HL-60/S4 treated with phorbol 12-myristate 13-acetate at 8.2 ng/mL for 4 days and 3 days (cell line): ENCODE measurements around the gene ZNF681.
"Not testable (repeated sequence)": the region's sequence is repeated elsewhere in the genome, so short reads cannot be mapped to it uniquely, and the experiment has no call there.

ENCODE experiments used
- in situ Hi-C: fragments of 300-500 bp; cut with MboI; formaldehyde crosslinking; loops from 2 replicates; pipeline ENCODE4 v1.15.0; 2022; ENCODE audit warnings: low sequenced_read_pairs

The ZNF681 gene

GRCh38 chr19:23698711-23699520 lies 59.8 kb downstream of the ZNF681 start:
- in situ Hi-C loops: no loop called here

- in situ Hi-C loops: not testable (repeated sequence)
These were observed 65.8 kb downstream of the ZNF681 start for GRCh38 chr19:23692937-23693336.
